GM12864 (cell line): ENCODE results near the gene F2RL3.

Source experiments
- DNase-seq: peaks from one replicate; pipeline ENCODE4 v3.0.0-alpha.2; 2011; ENCODE audit warnings: low read depth
- H3K4me3 ChIP-seq: 2 replicates; pipeline ENCODE4 v1.5.1; 2011; ENCODE audit warnings: mild to moderate bottlenecking, low read depth, low read length, control low read depth
- CTCF ChIP-seq: IDR thresholded peaks from 2 replicates; pipeline ENCODE4 v1.5.1; 2011; ENCODE audit warnings: low read depth, mild to moderate bottlenecking, moderate library complexity, low read length, control low read depth, inconsistent platforms; ENCODE audit errors: missing control alignments

Gene F2RL3

GRCh38 chr19:16880884-16881554 is 7.8 kb upstream of the F2RL3 start:
- no peak for DNase-seq
- no peak for TF ChIP-seq CTCF
- no peak overlapping the region for H3K4me3 ChIP-seq

- TF ChIP-seq CTCF: no peak
Observed at GRCh38 chr19:16882146-16882545, 6.7 kb upstream of the F2RL3 start.

GRCh38 chr19:16883522-16883921 is 5.3 kb upstream of the F2RL3 start:
- no peak overlapping the region for H3K4me3 ChIP-seq
- no peak for DNase-seq
- no peak for TF ChIP-seq CTCF

More at GRCh38 chr19:16882146-16882545, 6.7 kb upstream of the F2RL3 start:
- no peak overlapping the region for H3K4me3 ChIP-seq
- no peak for DNase-seq

- H3K4me3 ChIP-seq: no peak overlapping the region
- TF ChIP-seq CTCF: no peak
- DNase-seq: no peak
Observed at GRCh38 chr19:16885166-16885565, 3.6 kb upstream of the F2RL3 start.

GRCh38 chr19:16886305-16886880 is 2.4 kb upstream of the F2RL3 start:
- no peak for DNase-seq
- no peak overlapping the region for H3K4me3 ChIP-seq
- TF ChIP-seq CTCF: no peak

- TF ChIP-seq CTCF: no peak
- H3K4me3 ChIP-seq: no peak overlapping the region
- DNase-seq: no peak
Observed at GRCh38 chr19:16887353-16888265, 1.2 kb upstream of the F2RL3 start.
